Stimulated activated CD4-positive, alpha-beta T cell treated with anti-CD3 and anti-CD28 coated beads, Interleukin-4, amount 100 ng/mL, for 24 hours (primary cell): Measurements from ENCODE around the gene CABP1.
"Not testable (repeated sequence)": the region's sequence is repeated elsewhere in the genome, so short reads cannot be mapped to it uniquely, and the experiment has no call there.

Source experiments
- DNase-seq: peaks from one replicate; pipeline ENCODE4 v3.0.0-alpha.2; 2020

Gene CABP1

DNA sequence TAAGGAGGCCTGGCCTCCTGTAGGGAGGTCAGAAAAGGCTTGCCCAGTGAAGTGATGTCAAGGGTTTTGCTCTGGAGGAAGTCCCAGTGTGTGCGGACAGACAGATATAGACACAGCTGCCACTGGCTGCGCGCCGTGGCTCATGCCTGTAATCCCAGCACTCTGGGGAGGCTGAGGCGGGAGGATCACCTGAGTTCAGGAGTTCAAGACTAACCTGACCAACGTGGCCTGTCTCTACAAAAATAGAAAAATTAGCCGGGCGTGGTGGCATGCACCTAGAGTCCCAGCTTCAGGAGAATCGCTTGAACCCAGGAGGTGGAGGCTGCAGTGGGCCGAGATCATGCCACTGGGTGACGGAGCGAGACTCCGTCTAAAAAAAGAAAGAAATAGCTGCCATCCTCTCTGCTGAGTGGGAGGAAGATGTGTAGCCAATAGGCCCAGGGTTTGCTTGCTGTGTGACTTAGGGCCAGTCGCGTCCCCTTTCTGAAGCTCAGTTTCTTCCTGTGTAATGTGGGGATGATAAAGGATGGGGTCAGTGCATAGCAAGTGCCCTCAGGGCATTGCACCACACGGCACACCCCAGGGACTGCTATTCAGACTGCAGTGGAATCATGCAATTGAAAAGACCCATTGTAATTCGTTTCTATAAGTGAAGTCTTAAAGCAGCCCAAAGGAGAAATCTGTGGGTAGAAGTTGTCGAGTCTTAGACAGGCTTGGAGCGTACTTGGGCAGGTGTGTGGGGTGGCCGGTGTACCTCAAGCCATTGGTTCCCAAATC, 27.9 kb downstream of the CABP1 start:
- no peak for DNase-seq

DNA sequence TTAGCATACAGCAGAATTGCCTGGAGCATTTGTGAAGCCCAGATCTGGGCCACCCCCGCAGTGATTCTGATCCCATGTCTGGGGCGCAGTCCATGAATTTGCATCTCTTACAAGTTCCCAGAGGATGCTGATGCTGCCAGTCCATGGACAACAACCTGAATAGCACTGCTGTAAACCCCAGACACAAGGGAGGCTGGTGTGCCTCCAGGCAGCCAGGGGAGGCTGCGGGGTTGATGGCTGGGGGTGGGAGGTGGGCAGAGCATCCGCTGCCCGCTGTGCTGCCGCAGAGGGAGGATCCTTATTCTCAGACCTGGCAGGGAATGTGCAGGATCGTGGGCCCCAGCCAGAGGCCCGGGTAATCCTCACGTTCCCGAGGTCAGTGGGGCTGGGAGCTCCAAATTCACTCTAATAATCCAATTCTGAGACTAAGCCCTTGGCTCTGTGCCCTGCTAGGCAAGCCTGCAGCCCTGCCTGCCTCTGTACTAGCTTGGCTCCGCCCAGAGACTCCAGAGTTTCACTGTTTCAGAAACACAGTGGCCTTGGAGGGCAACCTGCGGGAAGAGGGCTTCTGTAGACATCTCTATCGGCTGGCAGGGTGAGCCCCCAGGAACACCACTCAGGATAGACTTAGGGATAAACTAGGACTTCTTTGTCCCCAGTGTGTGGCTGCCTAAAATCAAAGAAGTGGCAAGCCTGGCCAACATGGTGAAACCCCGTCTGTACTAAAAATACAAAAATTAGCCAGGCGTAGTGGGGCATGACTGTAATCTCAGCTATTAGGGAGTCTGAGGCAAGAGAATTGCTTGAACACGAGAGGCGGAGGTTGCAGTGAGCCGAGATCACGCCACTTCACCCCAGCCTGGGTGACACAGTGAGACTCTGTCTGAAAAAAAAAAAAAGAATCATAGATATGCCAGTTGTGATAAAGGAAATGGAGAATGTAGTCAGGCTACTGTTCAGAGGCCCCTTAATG, 28.7 kb downstream of the CABP1 start:
- DNase-seq: no peak

DNA sequence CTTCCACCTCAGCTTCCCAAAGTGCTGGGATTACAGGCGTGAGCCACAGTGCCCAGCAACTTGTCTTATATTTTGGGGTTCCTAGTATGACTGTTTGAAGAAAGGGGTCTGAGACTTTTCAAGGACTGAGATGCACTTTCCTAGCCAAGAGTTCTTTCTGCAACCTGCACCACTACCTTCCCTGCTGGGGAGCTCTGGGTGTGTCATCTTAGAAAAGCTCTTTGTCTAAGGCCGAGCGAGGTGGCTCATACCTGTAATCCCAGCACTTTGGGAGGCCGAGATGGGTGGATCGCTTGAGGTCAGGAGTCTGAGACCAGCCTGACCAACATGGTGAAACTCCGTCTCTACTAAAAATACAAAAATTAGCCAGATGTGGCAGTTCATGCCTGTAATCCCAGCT, 29.8 kb downstream of the CABP1 start:
- not testable (repeated sequence) for DNase-seq

DNA sequence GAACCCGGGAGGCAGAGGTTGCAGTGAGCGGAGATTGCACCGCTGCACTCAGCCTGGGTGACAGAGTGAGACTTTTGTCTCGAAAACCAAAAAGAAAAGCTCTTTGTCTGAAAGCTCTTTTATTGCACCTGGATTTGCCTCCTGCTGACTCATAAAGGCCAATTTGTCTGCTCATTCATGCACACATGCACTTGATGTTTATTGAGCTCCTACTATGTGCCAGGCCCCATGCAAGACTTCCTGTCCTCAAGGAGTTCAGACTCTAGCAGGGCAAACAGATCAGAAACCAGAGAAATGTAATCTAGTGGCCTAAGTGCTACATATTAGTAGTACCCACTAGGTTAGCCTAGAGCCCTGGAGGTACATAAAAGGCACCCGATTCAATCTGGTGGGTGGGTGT, 30.2 kb downstream of the CABP1 start:
- no peak for DNase-seq

DNA sequence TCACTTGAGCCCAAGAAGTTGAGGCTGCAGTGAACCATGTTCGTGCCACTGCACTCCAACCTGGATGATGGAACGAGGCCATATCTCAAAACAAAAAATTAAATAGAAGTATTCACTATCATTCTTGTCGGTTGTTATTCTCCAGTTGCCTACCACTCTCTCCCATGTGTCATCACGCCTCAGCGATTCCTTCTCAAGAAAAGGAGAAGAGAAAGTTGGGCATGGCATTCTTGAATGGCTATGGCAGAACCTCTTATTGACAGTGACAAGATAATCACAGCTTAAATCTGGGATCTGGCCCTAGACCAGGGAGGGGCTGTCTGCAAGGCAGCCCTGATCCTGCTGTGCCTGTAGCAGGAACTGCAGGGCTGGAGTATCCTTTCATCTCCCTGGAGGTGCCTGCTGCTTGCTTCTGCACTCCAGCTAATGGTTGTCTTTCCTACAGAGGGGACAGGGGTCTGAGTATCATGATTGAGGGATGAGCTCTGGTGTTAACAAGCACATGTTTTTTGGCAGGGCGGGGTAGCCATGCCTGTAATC, 33.7 kb downstream of the CABP1 start:
- no peak for DNase-seq

DNA sequence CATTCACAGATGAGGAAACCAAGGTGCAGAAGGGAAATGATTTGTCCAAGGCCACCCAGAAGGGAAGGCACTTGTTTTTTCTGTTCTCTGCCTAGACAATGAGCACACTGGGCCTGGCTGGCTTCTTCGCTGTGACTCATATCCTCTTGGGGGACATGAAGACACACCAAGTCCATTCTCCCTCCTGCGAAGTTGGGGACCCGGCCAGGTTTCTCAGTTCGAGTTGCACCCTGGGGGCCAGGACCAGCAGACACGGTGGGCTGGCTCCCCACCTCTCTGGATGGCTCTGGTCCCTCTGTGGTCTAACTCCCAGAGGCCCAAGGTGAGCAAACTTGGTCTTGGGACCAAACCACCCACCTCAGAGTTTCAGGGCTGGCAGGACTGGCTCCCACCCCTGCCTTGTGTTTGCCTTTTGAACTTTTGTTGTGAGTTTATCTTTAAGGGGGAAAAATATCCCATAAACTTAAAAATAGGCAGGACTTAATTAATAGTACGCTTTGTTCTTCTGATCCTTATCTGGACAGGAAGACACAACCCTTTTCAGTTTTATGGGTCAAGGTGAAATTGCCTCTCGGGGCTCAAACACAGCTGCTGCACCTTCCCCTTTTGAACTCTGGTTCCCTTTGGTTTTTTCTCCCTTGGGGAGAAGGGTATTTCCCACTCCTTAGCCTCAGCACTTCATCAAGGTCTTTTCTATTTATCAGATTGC, 37.5 kb downstream of the CABP1 start:
- no peak for DNase-seq

DNA sequence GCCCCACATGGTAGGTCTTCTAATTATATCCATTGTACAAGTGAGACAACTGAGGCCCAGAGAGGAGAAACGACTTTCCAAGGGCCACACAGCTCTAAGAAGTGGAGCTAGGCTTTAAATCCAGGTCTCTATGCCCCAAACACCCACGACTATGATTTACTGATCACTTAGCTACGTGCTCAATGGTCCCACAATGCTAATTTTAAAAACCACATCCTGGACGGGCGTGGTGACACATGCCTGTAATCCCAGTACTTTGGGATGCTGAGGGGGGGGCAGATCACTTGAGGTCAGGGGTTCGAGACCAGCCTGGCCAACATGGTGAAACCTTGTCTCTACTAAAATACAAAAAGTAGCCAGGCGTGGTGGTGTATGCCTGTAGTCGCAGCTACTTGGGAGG, 38.1 kb downstream of the CABP1 start:
- no peak for DNase-seq

DNA sequence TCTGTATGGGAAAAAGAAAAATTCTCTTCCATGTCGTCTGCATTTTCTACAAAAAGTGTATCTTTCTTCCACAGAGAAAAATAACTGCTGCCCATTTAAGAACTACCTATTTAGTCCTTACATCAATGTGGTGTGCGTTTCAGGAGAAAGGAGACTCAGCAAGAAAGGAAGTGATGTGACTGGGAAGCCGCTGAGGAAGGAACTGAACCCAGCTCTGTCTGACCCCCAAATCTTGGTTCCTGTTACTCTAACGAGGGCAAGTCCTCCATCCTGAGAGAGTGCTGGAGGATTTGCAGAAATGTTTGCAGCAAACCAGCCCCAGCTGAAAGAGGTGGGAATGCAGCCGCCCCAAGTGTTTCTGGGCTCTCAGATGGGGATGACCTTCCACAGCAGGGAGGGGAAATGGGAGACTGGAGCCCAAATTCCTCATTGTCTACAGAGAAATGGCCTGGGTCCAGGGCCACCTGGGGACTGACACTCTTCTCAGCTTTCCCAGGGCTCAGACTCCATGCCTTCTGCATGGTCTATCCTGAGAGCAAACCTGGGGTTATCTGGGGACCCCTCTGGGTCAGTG, 39.8 kb downstream of the CABP1 start:
- no peak for DNase-seq

DNA sequence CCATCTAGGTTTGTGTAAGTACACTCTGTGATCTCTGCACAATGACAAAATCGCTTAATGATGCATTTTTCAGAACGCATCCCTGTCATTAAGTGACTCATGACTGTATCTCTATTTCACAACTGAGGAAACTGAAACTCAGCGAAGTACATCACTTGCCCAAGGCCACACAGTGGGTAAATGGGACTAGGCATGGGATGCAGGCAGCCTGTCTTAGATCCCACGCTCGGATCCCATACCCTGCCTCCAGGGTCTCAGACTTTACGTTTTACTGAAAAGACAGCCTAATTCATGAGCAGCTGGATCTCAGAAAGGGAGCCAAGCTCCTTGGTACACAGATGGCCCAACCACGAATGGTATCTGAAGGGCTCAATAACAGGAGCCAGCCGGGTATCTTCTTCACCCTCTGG, 44.1 kb downstream of the CABP1 start:
- peak; percentile 15 for DNase-seq

DNA sequence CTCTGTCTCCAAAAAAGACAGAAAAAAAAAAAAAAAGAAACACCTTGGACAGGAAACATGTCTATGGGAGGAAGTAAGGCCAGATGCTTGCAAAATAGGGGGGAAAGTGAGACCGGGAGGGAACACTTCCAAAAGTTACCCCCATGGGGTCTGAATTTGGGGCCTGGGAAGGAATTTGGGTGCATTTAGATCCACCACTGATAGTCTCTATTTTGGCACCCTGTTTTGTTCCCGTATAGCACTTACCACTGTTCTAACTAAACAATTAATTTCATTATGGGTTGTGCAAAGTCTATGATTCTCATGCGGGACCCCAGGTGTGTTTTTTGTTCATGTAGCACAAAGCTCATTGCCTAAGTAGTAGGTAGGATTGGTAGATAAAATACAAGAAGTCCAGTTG, 45.1 kb downstream of the CABP1 start:
- DNase-seq: no peak

DNA sequence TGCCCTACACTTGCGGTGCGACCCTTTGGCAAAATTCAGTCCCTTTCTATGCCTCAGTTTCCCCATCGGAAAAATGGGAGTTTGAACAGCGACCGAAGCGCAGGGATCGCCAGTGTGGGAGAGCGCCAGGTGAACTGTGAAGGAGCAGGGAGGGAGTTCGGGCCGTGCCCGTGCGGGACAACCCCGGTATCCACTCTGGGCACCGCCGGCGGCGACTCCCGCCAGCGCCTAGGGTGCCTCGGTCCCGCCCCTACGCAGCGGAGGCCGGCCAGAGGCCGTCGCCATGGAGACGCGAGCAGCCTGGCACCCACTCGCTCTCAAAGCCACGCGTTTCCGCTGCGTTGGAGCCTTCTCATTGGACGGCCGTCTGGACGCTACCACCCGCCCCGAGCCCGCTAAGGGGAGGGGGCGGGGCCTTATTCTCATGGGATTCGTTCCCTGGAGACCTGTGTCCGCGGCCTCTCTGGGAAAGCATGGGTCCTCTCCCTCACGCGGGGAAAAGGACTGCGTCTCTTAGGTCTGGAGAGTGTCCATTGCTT, 45.8 kb downstream of the CABP1 start:
- peak; percentile 97 for DNase-seq

DNA sequence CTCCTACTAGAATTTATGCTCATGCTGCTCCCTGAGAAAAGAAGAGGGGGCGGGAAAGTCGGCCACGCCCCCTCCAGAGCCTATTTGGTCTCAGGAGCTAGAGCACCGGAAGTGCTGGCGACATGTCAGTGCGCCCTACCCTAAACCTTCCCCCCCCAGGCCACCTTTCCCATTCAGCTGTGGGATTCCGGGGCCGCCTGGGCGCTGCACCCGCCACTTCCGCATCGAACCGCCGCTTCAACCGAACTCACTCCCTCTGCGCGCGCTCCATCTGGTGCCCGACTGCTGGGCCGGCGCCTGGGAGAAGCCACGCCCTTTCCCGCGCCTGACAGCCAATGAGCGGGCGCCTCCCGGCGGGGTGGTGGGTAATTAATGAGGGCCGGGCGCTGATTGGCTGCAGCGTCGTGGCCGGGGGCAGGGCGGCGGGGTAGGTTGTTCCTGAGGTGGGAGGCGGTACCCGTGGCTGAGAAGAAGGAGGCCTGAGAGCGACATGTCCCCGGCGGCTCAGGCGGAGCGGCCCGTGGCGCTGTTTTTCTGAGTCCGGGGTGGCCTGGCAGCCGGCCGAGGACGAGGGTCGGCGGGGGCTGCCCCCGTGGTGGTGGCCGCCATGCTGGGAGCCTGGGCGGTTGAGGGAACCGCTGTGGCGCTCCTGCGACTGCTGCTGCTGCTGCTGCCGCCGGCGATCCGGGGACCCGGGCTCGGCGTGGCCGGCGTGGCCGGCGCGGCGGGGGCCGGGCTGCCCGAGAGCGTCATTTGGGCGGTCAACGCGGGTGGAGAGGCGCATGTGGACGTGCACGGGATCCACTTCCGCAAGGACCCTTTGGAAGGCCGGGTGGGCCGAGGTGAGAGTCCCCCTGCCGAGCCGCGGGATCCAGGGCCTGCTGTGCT, 46.5 kb downstream of the CABP1 start, which contains the start of gene MLEC:
MLEC (plus strand) TSS at position 460 of the 888 bp plus-strand sequence; CDS start at position 608, 148 bp downstream.
- DNase-seq: peak; percentile 99

DNA sequence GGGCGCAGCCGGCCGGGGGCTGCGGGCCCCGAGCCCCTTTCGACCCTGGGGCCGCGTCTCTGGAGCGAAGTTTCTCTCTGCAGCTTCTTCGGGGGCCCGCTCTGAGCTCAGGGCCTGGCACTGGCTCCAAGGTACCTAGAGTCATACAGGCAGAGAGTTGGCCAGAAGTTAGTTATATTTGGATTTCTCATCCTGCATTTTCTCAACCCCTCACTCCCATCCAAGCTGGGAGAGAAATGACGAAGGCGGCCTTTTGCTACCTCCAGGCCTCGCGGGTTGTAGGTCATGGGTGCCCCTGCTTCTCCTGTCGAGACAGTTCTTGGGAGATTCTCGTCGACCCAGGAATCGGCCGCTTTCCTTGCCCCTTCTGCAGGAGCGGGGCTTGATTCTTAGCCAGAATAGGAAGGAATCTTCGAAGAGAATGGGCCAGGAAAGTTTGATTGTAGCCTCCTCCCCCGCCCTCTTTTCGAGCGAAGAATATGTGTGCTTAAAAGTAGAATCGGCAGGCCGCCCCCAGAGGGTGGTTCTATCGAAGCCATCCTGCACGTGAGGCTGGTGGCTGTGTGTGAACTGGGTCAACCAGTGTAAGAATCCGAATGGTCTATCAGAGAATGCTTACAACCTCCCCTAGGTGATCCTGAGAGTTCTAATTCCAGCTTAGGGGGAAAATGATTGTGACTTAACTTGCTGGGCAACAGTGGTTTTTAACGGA, 47.3 kb downstream of the CABP1 start:
- DNase-seq: peak; percentile 48

DNA sequence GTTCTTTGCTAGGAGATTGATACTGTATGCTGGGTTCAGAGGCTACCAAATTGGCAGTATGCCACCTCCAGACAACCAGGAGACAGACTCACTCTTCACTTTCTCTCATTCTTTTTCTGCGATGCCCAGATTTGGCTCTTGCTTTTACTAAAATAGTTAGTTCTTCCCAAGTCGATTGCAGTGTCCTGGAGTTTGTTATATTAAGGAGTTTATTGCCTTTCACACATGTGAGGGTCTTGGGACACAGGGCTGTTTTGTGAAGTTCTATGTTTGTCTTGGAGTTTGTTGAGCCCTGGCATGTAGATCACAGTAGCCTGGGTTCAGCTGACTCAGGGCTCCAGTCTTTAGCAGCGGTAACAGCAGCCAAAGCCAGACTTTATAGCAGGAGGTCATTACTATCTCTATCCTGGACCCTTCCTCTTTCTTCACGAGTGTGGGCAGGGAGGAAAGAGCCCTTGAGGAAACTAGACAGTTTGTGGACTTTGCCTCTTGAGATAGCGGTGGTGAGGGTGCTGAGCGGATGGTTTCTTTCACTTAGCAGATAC, 48.2 kb downstream of the CABP1 start:
- no peak for DNase-seq

DNA sequence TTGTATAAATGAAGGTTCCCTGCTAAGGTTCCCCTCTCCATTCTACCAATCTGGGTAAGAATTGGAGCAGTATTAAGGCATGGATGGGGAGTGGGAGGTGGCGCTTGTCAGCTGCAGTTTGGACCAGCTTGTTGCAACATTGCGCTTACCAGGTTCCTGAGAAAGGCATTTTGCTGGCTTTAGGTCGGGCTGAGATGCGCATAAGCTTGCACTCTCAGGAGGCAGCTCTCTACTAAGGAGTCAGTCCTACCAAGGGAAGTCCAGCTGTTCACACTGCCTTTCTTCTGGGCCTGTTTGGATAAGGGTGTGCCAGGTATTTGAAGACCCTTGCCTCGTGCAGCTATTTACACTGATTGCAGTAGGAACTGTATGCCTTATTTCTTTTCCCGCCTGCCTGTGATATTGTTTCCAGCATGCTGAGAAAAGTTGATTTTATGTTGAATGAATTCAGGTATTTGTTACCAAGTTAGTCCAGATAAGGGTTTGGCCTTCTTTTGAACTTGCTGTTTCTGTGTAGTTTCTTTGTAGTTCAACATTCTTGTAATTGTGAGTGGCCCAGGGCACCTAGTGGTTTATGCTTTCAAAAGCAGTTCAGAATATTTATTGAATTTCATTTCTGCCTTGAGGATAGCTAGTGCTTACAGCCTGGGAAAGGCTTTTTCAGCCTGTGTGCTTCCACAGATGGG, 49.1 kb downstream of the CABP1 start:
- DNase-seq: no peak

DNA sequence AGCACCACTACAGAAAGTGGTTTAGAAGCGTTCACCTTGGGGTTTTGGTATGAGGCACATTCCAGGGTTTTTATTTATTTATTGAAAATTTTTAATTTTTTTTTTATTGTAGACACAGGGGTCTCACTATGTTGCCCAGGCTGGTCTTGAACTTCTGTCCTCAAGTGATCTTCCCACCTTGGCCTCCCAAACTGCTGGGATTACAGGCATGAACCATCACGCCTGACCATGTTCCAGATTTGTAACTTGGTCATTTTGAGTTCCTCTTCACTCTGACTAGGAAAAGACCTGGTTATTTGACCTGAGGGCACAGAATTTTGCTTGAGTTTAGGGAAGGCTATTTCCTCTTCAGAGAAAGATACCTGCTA, 49.6 kb downstream of the CABP1 start:
- DNase-seq: no peak

DNA sequence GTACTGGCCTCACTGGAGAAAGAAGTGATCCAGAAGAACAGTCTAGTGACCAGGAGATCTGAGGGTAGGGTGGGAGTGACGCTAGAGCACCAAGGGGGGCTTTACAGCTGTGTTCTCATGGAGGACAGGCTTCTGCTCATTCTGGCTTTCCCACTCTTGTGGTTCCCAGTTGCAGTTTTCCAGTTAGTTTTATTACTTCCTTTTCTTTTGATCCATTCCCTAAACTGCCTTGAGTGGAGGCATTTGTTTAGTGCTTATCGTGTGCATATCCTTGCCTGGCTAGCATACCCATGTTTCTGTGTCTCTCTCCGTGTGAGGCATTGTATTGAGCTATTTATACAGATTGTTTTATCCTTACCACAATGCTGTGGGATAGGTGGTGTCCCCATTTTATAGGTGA, 50.6 kb downstream of the CABP1 start:
- DNase-seq: no peak

DNA sequence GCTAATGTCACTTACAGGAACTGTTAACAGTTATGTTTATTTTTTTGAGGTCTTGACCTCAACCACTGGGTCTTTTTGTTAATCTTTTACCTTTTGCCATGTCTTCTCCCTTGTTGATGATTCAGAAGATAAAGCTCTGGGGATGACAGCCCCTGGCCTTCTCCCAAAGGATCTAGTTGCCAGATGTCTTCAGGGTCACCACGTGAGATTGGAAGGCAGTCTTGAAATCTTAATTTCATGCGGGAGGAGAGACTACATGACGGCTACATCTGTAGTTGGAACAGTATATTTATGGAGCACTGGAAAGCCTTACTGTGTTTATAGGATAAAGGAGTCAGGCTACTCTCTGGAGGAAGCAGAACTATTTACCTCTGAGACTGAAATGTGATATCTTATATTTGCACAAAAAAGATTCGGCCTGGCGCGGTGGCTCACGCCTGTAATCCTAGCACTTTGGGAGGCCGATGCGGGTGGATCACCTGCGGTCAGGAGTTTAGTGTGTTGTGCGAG, 52.2 kb downstream of the CABP1 start:
- no peak for DNase-seq

DNA sequence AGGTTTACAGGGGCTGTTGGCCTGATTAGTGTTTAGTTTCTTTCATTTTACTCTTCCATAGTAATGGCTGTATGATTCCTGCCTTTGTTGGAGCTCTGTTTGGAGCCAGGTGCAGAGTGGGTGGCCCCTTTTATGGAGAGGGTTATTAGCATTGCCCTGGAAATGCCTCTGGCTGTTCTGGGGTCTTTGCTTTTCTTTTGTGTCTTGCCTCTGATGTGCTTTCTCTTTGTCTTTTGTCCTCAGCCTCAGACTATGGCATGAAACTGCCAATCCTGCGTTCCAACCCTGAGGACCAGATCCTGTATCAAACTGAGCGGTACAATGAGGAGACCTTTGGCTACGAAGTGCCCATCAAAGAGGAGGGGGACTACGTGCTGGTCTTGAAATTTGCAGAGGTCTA, 53.4 kb downstream of the CABP1 start:
- DNase-seq: no peak
